ENCODE measurements around the gene SLC9C1. TPM values are rescaled to one million over a fixed set of nuclear protein-coding genes. Genes with fewer than 3 reads are reported as not detected.

The SLC9C1 gene
- total and polyA plus RNA-seq, 2 of the 4 experiments (the other 2 are of a cell fraction): not detected

Small RNA genes within 50 kb of the gene (microRNA-seq; reads per million reads assigned to microRNA genes)
- 0 reads per million in 2 experiments for gene MIR567 (ENCODE audit: insufficient read depth in 1 of 2, insufficient read length in 1 of 2, unreplicated experiment in 1 of 2)

Small RNA genes within 50 kb of the gene (small RNA-seq; reads per million reads assigned to genes)
- gene MIR567: 0 reads per million in 5 experiments

Other genes with a start within 250 kb of the SLC9C1 start
- gene C3orf52, start 207.8 kb downstream of the SLC9C1 start, total RNA-seq (2012; rRNA removed): 12.5 and 16.1 TPM in 2 replicates
- 6.4 and 7.5 TPM in 2 replicates for gene C3orf52, start 207.8 kb downstream of the SLC9C1 start, polyA plus RNA-seq (2012; rRNA removed)
- gene GCSAM, start 161.0 kb downstream of the SLC9C1 start, total RNA-seq (2012; rRNA removed): not detected in 2 replicates
- gene GCSAM, start 161.0 kb downstream of the SLC9C1 start, polyA plus RNA-seq (2012; rRNA removed): not detected in 2 replicates
- gene CD200, start 38.9 kb upstream of the SLC9C1 start, total RNA-seq (2012; rRNA removed): 0.83 and 1.1 TPM in 2 replicates
- 1.6 and 1.7 TPM in 2 replicates for gene CD200, start 38.9 kb upstream of the SLC9C1 start, polyA plus RNA-seq (2012; rRNA removed)
- not detected in 2 replicates for gene BTLA, start 205.3 kb upstream of the SLC9C1 start, total RNA-seq (2012; rRNA removed)
- not detected in 2 replicates for gene BTLA, start 205.3 kb upstream of the SLC9C1 start, polyA plus RNA-seq (2012; rRNA removed)

All from IMR-90 (cell line).